IPS-15b (cell line): Measurements from ENCODE around the gene TMEM35B.
"Not testable (repeated sequence)": the region's sequence is repeated elsewhere in the genome, so short reads cannot be mapped to it uniquely, and the experiment has no call there.

Experiments
- H3K27me3 ChIP-seq: one replicate; pipeline ENCODE4 v1.6.1; 2013; ENCODE audit warnings: low read length; ENCODE audit not compliant: control insufficient read depth, insufficient read depth
- H3K36me3 ChIP-seq: one replicate; pipeline ENCODE4 v1.6.1; 2013; ENCODE audit warnings: low read length; ENCODE audit not compliant: control insufficient read depth, insufficient read depth
- H3K4me1 ChIP-seq: one replicate; pipeline ENCODE4 v1.6.1; 2013; ENCODE audit warnings: mild to moderate bottlenecking, low read length; ENCODE audit not compliant: control insufficient read depth, insufficient read depth
- H3K4me3 ChIP-seq: one replicate; pipeline ENCODE4 v1.5.1; 2013; ENCODE audit warnings: low read depth, low read length
- H3K9ac ChIP-seq: one replicate; pipeline ENCODE4 v1.6.1; 2013; ENCODE audit warnings: low read depth, mild to moderate bottlenecking, low read length
- H3K9me3 ChIP-seq: one replicate; pipeline ENCODE4 v1.6.1; 2013; ENCODE audit warnings: mild to moderate bottlenecking, low read length; ENCODE audit not compliant: control insufficient read depth, insufficient read depth

The TMEM35B gene

DNA sequence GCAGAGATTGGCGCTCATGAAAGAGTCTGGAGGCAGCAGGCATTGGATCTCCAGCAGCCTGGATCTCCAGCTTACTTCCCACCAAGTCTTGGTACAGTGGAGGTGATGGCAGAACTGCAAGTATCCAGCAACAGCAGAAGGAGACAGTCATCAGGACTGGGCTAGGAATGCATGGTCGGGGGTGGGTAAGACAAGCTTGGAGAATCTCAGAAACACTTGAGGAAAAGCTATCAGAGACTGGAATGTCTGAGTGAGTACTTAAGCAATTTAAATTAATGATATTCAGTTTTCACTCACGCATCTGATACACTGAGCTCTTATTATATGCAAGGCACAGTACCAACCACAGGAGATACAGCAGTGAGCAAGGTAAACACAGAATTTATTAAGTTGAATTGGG lies 9.8 kb downstream of the TMEM35B start:
- no peaks in the 10 kb centered on the region for H3K27me3 ChIP-seq
- H3K4me1 ChIP-seq: peaks cover 13% of the 10 kb centered on the region
- H3K36me3 ChIP-seq: no peaks in the 10 kb centered on the region
- H3K9ac ChIP-seq: no peak overlapping the region
- no peaks in the 10 kb centered on the region for H3K9me3 ChIP-seq
- H3K4me3 ChIP-seq: no peak overlapping the region

DNA sequence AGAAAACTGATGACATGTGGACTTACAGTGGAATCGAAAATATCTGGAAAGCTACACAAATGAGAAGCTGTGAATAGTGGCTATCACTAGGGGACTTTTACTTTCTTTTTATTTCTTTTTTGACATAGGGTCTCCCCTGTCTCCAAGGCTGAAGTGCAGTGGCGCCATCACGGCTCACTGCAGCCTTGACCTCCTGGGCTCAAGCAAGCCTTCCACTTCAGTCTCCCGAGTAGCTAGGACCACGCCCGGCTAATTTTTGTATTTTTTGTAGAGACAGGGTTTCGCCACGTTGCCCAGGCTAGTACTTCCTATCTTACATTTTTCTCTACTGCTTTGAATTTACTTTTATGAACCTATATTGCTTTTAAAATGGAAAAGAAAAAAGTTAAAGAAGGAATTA lies 10.5 kb downstream of the TMEM35B start:
- no peaks in the 10 kb centered on the region for H3K36me3 ChIP-seq
- peaks cover 16% of the 10 kb centered on the region for H3K4me1 ChIP-seq
- no peak overlapping the region for H3K4me3 ChIP-seq
- no peaks in the 10 kb centered on the region for H3K27me3 ChIP-seq
- no peak overlapping the region for H3K9ac ChIP-seq
- H3K9me3 ChIP-seq: no peaks in the 10 kb centered on the region

DNA sequence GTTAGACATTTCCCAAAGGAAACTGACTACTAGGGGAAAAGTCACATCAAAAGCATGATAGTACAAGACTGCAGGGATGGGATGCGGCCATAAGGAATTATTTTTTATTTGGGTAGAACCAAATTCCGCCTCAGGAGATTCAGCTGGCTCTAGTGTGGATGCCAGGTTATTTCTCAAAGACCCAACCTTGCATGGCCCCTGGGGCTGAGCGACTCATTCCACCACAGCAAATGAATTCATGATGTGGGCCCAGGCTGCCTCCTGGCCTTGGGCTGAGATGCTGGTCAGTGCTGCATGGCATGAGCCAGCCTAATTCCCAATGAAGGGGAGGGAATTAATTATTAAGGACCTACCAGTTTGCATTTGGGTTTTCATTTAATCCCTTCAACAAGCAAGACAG lies 11.8 kb downstream of the TMEM35B start:
- H3K36me3 ChIP-seq: no peaks in the 10 kb centered on the region
- no peak overlapping the region for H3K4me3 ChIP-seq
- no peaks in the 10 kb centered on the region for H3K27me3 ChIP-seq
- H3K9ac ChIP-seq: no peak overlapping the region
- H3K4me1 ChIP-seq: peaks cover 16% of the 10 kb centered on the region
- H3K9me3 ChIP-seq: no peaks in the 10 kb centered on the region

DNA sequence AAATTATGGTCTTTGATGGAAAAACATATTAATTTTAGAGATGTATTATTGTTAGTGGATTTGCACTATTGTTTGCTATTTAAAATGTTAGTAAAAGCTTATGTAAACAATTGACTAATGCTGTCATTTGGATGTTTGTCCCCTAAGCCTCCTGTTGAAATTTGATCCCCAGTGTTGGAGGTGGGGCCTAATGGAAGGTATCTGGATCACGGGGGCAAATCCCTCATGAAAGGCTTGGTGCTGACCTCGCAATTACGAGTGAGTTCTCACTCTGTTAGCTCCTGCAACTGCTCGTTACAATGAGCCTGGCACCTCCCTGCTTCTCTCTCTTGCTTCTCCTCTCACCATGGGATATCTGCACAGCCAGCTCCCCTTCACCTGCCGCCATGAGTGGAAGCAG lies 14.3 kb downstream of the TMEM35B start:
- Histone ChIP-seq H3K9ac (no peak overlapping the region), H3K27me3 (no peaks in the 10 kb centered on the region), H3K4me1 (peaks cover 16% of the 10 kb centered on the region), H3K4me3 (no peak overlapping the region), H3K36me3 (no peaks in the 10 kb centered on the region), H3K9me3 (no peaks in the 10 kb centered on the region)

DNA sequence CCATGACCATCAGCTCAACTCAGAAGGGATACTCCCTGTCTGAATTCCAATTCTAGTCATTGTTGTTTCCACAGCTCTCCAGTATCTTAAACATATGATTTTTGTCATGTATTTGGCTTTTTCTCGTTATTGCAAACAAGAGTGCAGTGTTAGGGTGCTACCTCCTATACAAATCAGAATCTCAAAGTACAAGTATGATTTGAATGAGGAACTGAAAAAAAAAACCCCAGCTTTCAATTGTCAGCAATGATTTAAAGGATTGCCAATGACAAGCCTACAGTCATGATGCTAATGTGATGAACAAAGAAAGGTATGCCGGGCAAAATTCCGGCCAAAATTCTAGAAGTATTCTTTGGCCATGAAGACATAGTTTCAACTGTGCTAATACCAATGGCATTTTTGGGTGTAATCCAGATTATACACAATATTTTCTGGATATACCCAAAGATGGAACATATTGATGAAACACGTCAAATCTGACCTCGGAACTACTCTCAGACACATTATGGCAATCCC lies 14.9 kb downstream of the TMEM35B start:
- Histone ChIP-seq H3K4me1 (peaks cover 16% of the 10 kb centered on the region), H3K27me3 (no peaks in the 10 kb centered on the region), H3K4me3 (no peak overlapping the region), H3K9me3 (no peaks in the 10 kb centered on the region), H3K9ac (no peak overlapping the region), H3K36me3 (no peaks in the 10 kb centered on the region)

DNA sequence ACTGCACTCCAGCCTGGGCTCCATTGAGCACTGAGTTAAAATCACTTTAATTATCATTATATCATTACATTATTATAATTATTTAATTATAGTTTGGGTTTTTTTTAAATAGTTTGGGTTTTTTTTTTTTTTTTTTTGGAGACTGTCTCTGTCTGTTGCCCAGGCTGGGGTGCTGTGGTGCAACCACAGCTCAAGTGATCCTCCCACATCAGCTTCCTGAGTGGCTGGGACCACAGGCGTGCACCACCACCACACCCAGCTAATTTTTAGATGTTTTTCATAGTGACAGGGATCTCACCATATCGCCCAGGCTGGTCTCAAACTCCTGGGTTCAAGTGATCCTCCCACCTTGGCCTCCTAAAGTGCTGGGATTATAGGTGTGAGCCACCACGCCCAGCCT lies 16.9 kb downstream of the TMEM35B start:
- H3K9ac ChIP-seq, H3K9me3 ChIP-seq, H3K27me3 ChIP-seq, H3K36me3 ChIP-seq, H3K4me3 ChIP-seq: not testable (repeated sequence)
- H3K4me1 ChIP-seq: peaks cover 16% of the 10 kb centered on the region

DNA sequence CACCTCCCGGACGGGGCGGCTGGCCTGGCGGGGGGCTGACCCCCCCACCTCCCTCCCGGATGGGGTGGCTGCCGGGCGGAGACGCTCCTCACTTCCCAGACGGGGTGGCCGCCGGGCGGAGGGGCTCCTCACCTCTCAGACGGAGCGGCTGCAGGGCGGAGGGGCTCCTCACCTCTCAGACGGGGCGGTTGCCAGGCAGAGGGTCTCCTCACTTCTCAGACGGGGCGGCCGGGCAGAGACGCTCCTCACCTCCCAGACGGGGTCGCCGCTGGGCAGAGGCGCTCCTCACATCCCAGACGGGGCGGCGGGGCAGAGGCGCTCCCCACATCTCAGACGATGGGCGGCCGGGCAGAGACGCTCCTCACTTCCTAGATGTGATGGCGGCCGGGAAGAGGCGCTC lies 17.5 kb downstream of the TMEM35B start:
- peaks cover 16% of the 10 kb centered on the region for H3K4me1 ChIP-seq
- not testable (repeated sequence) for H3K9me3 ChIP-seq, H3K36me3 ChIP-seq, H3K4me3 ChIP-seq, H3K9ac ChIP-seq, H3K27me3 ChIP-seq

DNA sequence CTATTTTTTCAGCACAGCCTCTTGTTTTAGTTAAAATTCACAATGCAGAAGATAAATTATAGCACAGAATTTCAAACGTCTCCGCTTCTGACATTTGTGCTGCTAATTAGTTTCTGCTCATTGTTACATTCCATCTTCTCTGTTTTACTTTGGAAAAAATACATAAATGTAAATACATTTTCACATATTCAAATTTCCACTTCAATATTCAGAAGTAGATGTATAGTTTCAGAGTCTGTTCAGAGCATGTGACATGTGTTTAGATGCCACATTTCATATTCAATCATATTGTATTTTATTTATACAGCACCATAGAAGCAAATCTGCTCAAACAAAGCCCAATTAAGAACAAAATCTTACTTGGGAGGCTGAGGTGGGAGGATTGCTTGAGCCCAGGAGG lies 19.6 kb downstream of the TMEM35B start:
- no peaks in the 10 kb centered on the region for H3K9me3 ChIP-seq
- no peaks in the 10 kb centered on the region for H3K36me3 ChIP-seq
- no peak overlapping the region for H3K9ac ChIP-seq
- H3K27me3 ChIP-seq: no peaks in the 10 kb centered on the region
- peaks cover 6% of the 10 kb centered on the region for H3K4me1 ChIP-seq
- no peak overlapping the region for H3K4me3 ChIP-seq

DNA sequence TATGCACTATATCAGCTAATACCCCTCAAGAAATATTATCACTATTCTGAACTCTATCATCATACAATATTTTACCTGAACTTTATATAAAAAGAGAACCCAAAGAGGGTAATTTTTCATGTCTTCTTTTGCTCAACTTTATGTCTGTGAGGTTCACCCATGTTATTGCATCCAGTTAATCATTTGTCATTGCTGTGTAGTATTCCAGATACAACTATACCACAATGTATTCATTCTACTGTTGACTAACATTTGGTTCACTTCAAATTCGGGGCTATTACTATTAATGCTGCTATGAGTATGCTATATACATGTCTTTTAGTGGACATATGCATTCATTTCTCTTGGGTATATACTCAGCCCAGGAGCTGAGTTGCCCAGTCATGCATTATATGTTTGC lies 34.7 kb downstream of the TMEM35B start:
- H3K9me3 ChIP-seq: no peaks in the 10 kb centered on the region
- no peak overlapping the region for H3K4me3 ChIP-seq
- H3K27me3 ChIP-seq: no peaks in the 10 kb centered on the region
- no peaks in the 10 kb centered on the region for H3K36me3 ChIP-seq
- no peaks in the 10 kb centered on the region for H3K4me1 ChIP-seq
- no peak overlapping the region for H3K9ac ChIP-seq

DNA sequence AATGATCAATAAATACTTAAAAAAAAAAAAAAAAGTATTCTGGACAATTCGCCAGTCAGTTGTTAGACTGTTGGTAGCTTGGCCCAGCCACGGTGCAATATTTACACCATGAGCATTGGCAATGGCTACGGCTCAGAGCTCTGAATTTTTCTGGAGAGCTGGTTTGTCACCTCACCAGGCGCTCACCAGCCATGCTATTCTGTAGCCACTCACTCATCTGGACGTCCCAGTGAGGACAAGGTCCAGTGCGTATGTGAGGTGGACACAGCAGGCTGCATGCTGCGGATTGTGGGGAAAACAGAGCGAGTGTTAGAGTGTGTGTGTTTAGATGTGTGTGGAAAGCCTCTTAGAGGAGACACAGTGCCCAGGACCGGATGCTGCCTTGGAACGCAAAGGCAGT lies 36.4 kb downstream of the TMEM35B start:
- not testable (repeated sequence) for H3K9me3 ChIP-seq, H3K4me1 ChIP-seq, H3K36me3 ChIP-seq, H3K9ac ChIP-seq, H3K4me3 ChIP-seq, H3K27me3 ChIP-seq

DNA sequence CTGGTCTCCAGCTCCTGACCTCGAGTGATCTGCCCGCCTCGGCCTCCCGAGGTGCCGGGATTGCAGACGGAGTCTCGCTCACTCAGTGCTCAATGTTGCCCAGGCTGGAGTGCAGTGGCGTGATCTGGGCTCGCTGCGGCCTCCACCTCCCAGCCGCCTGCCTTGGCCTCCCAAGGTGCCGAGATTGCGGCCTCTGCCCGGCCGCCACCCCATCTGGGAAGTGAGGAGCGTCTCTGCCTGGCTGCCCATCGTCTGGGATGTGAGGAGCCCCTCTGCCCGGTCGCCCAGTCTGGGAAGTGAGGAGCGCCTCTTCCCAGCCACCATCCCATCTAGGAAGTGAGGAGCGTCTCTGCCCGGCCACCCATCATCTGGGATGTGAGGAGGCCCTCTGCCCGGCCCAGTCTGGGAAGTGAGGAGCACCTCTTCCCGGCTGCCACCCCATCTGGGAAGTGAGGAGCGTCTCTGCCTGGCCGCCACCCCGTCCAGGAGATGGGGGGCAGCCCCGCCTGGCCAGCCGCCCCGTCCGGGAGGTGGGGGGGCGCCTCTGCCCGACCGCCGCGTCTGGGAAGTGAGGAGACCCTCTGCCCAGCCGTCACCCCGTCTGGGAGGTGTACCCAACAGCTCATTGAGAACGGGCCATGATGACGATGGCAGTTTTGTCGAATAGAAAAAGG lies 37.4 kb downstream of the TMEM35B start:
- H3K9me3 ChIP-seq, H3K4me3 ChIP-seq, H3K9ac ChIP-seq, H3K4me1 ChIP-seq, H3K36me3 ChIP-seq, H3K27me3 ChIP-seq: not testable (repeated sequence)

DNA sequence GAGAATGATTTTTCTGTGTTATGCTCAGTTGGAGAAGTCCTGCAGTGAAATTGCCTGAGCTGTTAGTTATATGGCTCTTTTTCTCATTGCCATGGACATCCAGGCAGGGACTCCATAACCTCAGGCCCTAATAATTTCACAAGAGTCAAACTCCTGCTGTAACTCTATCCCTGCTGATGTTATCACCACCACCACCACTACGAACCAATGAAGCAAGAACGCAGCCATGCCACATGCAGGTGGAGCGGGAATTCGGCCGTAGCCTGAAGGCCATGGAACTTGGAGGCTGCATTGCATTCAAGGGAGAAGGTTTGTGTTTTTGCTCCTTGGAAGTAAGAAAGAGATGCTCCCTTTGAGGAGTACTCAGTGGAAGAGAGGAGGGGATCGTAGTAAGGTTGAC lies 38.9 kb downstream of the TMEM35B start:
- Histone ChIP-seq H3K9me3 (no peaks in the 10 kb centered on the region), H3K4me3 (no peak overlapping the region), H3K4me1 (no peaks in the 10 kb centered on the region), H3K36me3 (no peaks in the 10 kb centered on the region), H3K9ac (no peak overlapping the region), H3K27me3 (no peaks in the 10 kb centered on the region)
